H1 (cell line): Measurements from ENCODE around the gene C1orf21. TPM values are rescaled to one million over a fixed set of nuclear protein-coding genes. Genes with fewer than 3 reads are reported as not detected.

Source experiments
- BRCA1 ChIP-seq: IDR thresholded peaks from 2 replicates; pipeline ENCODE4 v1.6.1; 2012; ENCODE audit warnings: low read depth, low read length, improper control_type of control experiment
- HDAC2 ChIP-seq, 2 experiments: fragments of 300-600 bp in 1 of 2; sonication (generic) in 1 of 2; IDR thresholded peaks; 2 replicates each; pipeline ENCODE4 v1.6.1; 2011 to 2012; ENCODE audit warnings: low read depth in 2 of 2, low read length in 2 of 2, mild to moderate bottlenecking in 2 of 2, moderate library complexity in 2 of 2, borderline replicate concordance in 1 of 2, inconsistent platforms in 1 of 2
- HDAC6 ChIP-seq: IDR thresholded peaks from one replicate; pipeline ENCODE4 v1.7.1; 2012; ENCODE audit warnings: low read depth, mild to moderate bottlenecking, inconsistent platforms, low read length, moderate library complexity
- NRF1 ChIP-seq: IDR thresholded peaks from 2 replicates; pipeline ENCODE4 v1.6.1; 2011; ENCODE audit warnings: mild to moderate bottlenecking, low read depth, low read length, improper control_type of control experiment
- RBBP5 ChIP-seq: IDR thresholded peaks from 2 replicates; pipeline ENCODE4 v1.7.1; 2012; ENCODE audit warnings: low read depth, mild to moderate bottlenecking, inconsistent platforms, low read length, moderate library complexity, borderline replicate concordance
- SIRT6 ChIP-seq: IDR thresholded peaks from one replicate; pipeline ENCODE4 v1.7.1; 2012; ENCODE audit warnings: low read length, inconsistent platforms
- TEAD4 ChIP-seq: IDR thresholded peaks from 2 replicates; pipeline ENCODE4 v1.6.1; 2012; ENCODE audit warnings: low read depth, low read length, inconsistent platforms, mixed read lengths
- YY1 ChIP-seq: IDR thresholded peaks from 2 replicates; pipeline ENCODE4 v1.6.1; 2011; ENCODE audit warnings: low read depth, mild to moderate bottlenecking, low read length
- polyA plus RNA-seq, 7 experiments: library from polyadenylated mRNA; depleted of rRNA in 3 of 7; stranded (reverse) in 5 of 7; unstranded in 2 of 7; fragments of >200 nt in 5 of 7; fragments of 200-250 nt in 2 of 7; gene quantifications; 1 replicate in 5 of 7; 2 replicates in 1 of 7; 4 replicates in 1 of 7; pipeline versions ENCODE4 v1.2.1 to v1.2.3, GENCODE V29; 2011 to 2013; ENCODE audit warnings: missing spikeins in 2 of 7, mixed read lengths in 2 of 7
- total RNA-seq: library from RNA; stranded (reverse); fragmentation: NEBNext Ultra II Directional; extraction: Animal tissue kit (Norgen Biotek cat#: 25700); gene quantifications from 2 replicates; pipeline ENCODE4 v1.2.1, GENCODE V29; 2021
- TF ChIP-seq, protein P1 (sequence below): fragments of 300-600 bp; sonication (generic); IDR thresholded peaks from 2 replicates; pipeline ENCODE4 v1.7.1; 2012; ENCODE audit warnings: low read length, moderate library complexity, mild to moderate bottlenecking, inconsistent platforms; ENCODE audit not compliant: insufficient replicate concordance
- TF ChIP-seq, protein P2 (sequence below): IDR thresholded peaks from 2 replicates; pipeline ENCODE4 v1.6.1; 2011; ENCODE audit warnings: low read length, improper control_type of control experiment

The C1orf21 gene
- total and polyA plus RNA-seq, 2 of the 8 experiments (the other 6 are each of a cell fraction or from before 2014, with no cell fraction given) = 16.6 to 51.0 TPM

DNA sequence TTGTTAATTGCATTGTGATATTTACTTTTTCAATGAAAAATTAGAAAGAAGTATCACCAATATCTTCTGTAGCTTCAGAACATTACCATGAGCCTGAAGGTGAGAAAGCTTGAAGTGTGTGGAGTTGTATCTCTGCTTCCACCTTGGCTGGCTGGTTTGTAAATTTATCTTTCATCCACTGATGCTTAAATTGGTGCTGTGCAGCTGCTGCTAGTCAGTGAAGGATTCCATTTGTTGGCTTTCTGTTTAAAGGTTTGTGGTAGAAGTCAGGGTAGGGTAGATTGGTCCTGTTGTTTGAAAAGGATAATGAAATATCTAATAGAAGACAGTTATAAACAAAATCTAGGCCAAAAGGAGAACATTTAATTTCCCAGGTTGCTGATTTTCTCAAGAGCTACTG lies 105.7 kb downstream of the C1orf21 start (continued):
- TF ChIP-seq, protein P1, sequence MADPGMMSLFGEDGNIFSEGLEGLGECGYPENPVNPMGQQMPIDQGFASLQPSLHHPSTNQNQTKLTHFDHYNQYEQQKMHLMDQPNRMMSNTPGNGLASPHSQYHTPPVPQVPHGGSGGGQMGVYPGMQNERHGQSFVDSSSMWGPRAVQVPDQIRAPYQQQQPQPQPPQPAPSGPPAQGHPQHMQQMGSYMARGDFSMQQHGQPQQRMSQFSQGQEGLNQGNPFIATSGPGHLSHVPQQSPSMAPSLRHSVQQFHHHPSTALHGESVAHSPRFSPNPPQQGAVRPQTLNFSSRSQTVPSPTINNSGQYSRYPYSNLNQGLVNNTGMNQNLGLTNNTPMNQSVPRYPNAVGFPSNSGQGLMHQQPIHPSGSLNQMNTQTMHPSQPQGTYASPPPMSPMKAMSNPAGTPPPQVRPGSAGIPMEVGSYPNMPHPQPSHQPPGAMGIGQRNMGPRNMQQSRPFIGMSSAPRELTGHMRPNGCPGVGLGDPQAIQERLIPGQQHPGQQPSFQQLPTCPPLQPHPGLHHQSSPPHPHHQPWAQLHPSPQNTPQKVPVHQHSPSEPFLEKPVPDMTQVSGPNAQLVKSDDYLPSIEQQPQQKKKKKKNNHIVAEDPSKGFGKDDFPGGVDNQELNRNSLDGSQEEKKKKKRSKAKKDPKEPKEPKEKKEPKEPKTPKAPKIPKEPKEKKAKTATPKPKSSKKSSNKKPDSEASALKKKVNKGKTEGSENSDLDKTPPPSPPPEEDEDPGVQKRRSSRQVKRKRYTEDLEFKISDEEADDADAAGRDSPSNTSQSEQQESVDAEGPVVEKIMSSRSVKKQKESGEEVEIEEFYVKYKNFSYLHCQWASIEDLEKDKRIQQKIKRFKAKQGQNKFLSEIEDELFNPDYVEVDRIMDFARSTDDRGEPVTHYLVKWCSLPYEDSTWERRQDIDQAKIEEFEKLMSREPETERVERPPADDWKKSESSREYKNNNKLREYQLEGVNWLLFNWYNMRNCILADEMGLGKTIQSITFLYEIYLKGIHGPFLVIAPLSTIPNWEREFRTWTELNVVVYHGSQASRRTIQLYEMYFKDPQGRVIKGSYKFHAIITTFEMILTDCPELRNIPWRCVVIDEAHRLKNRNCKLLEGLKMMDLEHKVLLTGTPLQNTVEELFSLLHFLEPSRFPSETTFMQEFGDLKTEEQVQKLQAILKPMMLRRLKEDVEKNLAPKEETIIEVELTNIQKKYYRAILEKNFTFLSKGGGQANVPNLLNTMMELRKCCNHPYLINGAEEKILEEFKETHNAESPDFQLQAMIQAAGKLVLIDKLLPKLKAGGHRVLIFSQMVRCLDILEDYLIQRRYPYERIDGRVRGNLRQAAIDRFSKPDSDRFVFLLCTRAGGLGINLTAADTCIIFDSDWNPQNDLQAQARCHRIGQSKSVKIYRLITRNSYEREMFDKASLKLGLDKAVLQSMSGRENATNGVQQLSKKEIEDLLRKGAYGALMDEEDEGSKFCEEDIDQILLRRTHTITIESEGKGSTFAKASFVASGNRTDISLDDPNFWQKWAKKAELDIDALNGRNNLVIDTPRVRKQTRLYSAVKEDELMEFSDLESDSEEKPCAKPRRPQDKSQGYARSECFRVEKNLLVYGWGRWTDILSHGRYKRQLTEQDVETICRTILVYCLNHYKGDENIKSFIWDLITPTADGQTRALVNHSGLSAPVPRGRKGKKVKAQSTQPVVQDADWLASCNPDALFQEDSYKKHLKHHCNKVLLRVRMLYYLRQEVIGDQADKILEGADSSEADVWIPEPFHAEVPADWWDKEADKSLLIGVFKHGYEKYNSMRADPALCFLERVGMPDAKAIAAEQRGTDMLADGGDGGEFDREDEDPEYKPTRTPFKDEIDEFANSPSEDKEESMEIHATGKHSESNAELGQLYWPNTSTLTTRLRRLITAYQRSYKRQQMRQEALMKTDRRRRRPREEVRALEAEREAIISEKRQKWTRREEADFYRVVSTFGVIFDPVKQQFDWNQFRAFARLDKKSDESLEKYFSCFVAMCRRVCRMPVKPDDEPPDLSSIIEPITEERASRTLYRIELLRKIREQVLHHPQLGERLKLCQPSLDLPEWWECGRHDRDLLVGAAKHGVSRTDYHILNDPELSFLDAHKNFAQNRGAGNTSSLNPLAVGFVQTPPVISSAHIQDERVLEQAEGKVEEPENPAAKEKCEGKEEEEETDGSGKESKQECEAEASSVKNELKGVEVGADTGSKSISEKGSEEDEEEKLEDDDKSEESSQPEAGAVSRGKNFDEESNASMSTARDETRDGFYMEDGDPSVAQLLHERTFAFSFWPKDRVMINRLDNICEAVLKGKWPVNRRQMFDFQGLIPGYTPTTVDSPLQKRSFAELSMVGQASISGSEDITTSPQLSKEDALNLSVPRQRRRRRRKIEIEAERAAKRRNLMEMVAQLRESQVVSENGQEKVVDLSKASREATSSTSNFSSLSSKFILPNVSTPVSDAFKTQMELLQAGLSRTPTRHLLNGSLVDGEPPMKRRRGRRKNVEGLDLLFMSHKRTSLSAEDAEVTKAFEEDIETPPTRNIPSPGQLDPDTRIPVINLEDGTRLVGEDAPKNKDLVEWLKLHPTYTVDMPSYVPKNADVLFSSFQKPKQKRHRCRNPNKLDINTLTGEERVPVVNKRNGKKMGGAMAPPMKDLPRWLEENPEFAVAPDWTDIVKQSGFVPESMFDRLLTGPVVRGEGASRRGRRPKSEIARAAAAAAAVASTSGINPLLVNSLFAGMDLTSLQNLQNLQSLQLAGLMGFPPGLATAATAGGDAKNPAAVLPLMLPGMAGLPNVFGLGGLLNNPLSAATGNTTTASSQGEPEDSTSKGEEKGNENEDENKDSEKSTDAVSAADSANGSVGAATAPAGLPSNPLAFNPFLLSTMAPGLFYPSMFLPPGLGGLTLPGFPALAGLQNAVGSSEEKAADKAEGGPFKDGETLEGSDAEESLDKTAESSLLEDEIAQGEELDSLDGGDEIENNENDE = no peak
- no peak for TF ChIP-seq HDAC2 (IDR thresholded peaks at IDR 0.05; ENCODE audit: borderline replicate concordance in 1 of 2, low read depth in 2 of 2, low read length in 2 of 2)
- no peak for TF ChIP-seq HDAC6
- no peak for TF ChIP-seq BRCA1
- no peak for TF ChIP-seq SIRT6
- no peak for TF ChIP-seq RBBP5
- TF ChIP-seq YY1 = no peak
- no peak for TF ChIP-seq TEAD4
- no peak for TF ChIP-seq NRF1
- TF ChIP-seq, protein P2, sequence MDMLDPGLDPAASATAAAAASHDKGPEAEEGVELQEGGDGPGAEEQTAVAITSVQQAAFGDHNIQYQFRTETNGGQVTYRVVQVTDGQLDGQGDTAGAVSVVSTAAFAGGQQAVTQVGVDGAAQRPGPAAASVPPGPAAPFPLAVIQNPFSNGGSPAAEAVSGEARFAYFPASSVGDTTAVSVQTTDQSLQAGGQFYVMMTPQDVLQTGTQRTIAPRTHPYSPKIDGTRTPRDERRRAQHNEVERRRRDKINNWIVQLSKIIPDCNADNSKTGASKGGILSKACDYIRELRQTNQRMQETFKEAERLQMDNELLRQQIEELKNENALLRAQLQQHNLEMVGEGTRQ = no peak
